ENCODE measurements around the gene MBOAT1.
"Not testable (repeated sequence)": the region's sequence is repeated elsewhere in the genome, so short reads cannot be mapped to it uniquely, and the experiment has no call there.

The MBOAT1 gene

DNA sequence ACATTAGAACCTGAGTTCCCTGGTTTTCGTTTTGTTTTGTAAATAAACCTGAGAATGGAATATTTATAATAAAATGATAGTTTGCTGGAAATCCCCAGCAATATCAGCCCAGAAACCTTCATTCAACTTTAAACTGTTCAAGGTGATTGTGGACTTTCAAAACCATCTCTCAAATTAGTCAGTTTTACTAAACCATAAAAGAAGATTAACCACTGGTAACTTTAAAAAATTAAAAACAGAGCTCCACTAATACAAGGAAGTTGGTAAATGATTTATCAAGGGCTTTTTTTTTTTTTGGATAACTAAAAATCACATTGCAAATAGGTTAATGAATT is 10.0 kb downstream of the MBOAT1 start:
- DNase-seq: no peak

DNA sequence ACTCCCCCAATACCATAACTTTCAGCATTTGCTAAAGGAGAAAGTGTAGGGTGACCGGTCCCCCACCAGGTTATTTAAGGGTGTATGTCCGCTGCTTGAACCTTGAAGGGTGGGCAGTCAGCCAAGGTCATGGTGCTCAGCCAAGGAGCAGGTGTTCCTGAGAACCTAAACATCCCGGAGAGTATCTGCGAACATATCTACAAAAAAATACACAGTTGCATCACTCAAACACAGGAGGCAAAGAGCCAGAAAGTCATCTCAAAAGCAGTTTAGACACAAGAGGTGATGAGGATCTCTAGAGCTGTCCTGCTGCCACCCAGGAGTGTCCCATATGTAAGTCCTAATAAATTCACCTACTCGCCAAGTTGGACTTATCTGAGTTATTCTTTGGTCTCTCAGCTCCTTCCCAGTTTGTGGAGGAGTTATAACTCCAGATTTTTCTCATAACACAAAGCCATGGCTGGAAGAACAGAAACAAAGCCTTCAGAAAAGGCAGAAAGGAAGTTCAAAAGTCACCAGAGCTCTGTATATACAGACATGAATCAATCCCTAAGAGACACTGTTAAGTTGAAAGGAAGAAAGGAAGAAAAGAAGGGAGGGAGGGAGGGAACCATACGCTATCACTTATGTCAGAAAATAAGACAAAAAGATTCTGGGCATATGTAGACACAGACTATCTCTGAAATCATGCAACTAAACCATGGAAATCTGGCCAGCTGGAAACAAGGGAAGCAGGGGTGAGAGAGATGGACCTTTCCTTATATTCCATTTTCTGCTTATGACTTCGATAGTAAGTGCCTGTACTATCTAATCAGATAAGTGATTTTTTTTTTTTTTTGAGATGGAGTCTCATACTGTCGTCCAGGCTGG is 11.3 kb downstream of the MBOAT1 start:
- DNase-seq: no peak

DNA sequence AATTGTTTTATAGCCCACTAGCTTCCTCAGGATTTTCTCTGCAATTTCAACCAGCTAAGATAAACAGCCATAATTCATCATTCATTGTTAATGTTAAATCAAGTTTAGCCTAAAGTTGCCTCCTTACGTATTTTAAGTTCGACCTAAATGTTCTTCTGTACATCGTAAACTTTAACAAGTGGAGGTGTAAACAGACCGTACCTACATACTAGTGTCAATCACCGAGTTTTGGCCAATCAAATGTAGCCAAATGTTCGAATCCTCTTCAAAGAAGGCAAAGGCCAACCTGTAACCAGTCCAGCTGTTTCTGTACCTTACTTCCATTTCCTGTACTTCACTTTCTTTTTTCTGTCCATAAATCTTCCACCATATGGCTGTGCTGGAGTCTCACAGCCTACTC is 13.5 kb downstream of the MBOAT1 start:
- DNase-seq: no peak

DNA sequence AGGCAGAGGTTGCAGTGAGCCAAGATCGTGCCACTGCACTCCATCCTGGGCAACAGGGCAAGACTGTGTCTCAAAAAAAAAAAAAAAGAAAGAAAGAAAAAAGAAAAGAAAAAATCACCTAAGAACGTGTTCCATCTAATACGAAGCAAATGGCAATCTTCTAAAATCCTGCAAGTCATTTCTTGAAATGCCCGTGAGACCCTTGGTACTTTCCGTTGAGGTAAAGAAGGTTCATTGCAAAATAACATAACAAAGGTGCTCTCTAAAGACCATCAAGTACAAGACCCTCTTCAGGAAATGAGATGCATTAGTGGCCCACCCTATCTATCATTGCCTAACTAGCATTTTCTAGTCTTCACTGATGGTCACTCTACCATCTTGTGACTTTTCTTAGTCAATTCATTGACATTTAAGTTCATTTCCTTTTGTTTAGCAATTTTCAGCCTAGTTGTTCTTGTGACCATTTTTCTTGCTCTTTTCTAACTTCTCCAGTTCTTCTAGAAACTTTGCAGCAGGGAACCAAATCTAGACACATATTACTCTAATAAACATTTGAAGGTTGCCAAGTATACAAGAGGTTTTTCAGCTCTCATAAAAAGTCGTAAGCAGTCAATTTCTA is 14.0 kb downstream of the MBOAT1 start:
- no peak for DNase-seq

DNA sequence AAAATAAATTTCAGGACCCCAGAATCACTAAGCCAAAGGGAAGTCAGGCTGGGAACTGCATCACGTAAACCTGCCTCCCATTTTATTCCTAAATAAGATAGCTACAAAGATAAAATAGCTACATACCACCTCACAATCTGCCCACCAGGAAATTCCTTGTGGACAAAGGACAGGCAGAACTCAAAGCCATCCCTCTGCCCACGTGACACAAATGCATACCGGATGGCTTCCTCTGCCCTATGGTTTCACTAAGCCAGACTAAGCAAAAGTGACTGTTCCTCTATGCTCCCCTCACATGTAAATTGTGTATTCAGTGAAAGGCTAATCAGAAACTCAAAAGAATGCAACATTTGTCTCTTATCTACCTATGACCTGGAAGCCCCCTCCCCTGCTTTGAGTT is 15.0 kb downstream of the MBOAT1 start:
- DNase-seq: no peak

DNA sequence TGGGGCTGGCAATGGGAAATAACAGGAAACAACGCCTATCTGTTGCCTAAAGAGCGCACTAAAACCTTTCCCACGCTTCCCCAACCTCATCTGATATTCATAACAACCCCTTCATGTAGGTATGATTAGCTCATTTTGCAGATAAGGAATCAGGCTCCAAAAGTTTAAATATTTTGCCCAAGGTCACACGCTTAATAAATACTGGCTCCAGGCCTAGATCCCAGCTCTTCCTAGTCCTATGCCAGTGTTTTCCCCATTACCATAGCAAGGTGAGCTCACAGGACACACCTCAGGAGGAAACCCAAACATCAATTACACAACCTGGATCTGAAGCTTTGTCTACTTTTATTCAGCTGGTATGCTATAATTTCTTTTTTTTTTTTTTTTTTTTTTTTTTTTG is 19.6 kb downstream of the MBOAT1 start:
- no peak for DNase-seq

DNA sequence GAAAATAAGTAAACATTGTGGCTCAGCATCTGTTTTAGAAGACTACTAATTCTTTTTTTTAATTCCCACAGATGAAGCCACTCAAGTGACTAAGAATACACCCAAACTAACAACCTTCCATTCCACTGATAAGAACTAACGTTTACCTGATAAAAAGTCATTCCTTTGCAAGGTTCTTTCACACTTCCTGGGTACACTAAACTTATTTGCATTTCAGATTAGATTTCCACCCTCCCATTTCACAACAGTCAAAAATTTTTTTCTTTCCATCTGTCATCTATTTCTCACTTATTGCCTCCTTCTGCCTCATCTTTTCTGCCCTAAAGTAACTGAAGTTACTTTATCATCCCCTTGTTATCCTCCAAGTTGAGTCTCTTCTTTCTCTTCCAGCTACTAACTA is 20.3 kb downstream of the MBOAT1 start:
- DNase-seq: no peak

DNA sequence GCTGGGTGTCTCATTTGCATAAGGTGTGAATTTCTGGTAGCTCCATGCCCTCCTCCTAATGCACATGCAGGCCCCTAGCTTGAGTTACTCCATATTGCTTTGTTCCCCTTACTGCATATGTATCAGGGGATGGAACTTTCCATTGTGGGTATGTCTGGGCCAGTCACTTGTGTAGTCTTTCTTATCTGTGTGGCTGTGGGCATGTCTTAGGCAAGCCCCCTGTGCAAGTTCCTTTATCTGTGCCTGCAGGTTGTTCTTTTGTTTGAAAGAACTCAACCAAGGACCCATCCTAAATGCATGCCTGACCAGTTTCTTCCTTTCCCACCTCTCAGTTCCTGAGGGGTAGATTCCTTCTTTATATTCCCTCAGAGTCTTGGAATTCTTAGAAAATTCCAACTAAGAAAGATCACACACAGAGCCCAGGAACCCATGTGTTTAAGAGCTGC is 23.6 kb downstream of the MBOAT1 start:
- DNase-seq: no peak

DNA sequence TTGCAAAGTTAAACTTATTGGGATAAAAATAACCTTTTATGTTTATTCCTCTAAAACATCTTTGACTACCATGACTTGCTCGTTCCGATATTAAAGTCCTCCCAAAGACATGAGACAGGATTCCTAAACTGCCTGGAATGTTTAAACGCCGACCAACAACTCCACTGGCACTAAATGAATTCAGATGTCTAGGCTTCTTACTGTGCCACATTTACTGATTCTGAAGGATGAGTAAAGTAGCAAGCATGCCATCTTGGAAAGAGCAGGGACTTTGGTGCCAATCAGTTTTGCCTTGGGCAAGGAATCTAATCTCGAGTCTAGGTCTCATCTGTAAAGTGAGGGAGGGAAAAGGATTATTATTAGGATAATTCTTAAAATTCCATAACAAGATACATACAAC is 25.3 kb downstream of the MBOAT1 start:
- no peak for DNase-seq

DNA sequence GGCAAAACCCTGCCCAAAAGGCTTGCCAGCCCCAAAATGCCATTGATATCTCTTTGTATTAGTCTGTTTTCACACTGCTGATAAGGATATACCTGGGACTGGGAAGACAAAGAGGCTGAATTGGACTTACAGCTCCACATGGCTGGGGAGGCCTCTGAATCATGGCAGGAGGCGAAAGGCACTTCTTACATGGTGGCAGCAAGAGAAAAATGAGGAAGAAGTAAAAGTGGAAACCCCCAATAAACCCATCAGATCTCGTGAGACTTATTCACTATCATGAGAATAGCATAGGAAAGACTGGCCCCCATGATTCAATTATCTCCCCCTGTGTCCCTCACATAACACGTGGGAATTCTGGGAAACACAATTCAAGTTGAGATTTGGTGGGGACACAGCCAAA is 28.6 kb downstream of the MBOAT1 start:
- no peak for DNase-seq

DNA sequence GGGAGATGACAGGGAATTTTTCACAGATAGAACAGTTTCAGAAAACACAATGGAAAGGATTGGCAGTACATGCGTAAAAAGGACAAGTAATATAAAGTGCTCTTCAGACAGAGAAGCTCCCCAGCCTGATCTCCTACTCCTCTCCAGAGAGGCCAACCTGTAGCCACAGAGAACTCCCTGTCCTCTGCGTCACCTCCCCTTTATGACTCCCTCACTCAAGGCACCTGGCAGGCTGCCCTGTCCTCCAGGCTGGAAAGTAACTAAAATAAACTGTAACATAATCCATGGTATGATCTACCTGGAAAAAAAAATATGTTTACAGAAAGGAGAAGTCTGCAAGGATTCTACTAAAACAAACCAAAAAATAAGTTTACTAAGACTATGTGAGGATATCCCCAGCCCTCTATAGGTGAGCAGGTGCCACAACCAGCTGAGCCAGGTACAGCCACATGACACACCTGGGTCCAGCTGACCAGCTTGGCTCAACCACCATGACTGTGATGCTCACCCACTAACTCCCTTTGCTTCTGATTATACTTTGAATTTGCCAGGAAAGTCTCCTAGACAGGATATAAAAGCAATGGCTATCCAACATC is 29.2 kb downstream of the MBOAT1 start:
- DNase-seq: no peak

DNA sequence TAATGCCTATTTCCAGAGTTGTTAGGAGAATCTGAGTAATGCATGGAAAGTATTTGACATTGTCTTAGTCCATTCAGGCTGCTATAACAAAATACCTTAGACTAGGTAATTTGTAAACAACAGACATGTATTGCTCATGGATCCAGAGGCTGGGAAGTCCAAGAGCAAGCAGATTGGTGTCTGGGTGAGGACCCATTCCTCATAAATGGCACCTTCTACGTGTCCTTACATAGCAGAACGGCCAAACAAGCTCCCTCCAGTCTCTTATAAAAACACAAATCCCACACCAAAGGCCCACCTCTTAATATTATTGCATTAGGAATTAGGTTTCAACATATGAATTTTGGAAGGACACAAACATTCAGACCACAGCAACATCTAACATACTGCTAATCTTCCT is 30.2 kb downstream of the MBOAT1 start:
- DNase-seq: no peak

DNA sequence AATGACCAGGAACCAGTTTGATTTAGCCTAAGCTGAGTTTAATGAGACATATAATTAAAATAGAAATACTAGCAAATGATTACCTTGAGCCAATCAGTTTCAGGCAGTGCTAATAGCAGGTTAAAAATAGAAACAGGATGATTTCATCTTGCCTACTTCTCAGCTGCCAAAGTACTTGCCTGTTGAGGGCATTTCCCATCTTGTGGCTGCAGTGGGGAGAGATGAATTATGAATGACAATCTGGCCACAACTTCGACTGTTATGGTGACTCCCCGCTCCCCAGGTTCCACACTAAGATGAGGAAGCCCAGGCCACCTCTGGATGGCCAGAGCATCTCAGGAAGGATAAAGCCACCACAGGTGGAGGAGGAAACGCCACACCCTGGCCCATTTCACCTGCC is 31.3 kb downstream of the MBOAT1 start:
- no peak for DNase-seq

DNA sequence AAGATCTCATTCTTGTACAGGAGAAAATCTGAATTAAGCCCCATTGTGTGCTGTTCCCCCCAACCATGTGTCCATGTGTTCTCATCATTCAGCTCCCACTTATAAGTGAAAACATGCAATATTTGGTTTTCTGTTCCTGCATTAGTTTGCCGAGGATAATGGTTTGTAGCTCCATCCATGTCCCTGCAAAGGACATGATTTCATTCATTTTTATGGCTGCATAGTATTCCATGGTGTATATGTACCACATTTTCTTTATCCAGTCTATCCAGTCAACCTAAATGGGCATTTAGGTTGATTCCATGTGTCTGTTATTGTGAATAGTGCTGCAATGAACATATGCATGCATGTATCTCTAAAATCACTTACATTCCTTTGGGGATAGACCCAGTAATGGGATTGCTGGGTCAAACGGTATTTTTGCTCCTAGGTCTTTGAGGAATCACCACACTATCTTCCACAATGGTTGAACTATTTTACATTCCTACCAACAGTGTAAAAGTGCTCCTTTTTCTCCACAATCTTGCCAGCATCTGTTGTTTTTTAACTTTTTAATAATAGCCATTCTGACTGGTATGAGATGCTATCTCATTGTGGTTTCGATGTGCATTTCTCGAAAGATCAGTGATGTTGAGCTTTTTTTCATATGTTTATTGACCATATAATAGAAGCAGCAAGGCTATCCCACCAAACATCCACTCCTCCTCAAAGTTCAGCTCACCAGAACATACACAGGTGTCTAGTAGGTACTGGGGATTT is 32.8 kb downstream of the MBOAT1 start:
- DNase-seq: not testable (repeated sequence)

DNA sequence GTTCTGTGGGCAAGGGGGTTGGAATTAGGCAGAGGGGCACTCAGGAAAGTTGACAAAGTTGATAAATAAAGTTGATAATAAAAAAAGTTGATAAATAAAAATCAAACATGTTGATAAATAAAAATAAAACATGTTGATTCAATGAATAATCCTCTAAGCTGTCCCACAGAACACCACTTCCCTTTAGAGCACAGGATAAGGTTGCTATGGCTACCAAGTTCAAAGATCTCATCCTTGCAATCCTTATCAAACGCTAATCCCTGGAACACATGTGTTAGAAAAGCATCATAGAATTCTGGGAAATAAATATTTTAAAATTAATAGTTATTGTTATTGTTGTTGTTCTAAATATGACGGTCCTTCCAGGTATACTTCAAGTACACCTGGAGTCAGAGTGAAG is 33.9 kb downstream of the MBOAT1 start:
- DNase-seq: no peak

DNA sequence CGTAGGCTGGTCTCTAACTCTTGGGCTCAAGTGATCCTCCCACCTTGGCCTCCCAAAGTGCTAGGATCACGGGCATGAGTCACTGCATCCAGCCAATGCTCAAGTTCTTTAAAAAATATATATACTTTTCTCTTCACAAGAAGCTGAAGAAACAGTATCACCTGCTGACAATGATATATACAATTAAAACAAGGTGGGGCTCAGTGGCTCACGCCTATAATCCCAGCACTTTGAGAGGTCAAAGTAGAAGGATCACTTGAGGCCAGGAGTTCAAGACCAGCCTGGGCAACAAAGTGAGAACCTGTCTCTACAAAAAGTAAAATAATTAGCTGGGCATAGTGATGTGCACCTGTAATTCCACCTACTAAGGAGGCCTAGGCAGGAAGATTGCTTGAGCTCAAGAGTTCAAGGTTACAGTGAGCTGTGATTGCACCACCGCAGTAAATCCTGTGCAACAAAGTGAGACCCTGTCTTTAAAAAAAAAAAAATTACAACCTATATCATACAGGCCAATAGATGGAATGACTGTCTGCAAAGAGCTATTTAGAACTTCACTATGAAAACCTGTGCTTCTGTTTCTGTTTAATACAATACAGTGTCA is 36.4 kb downstream of the MBOAT1 start:
- no peak for DNase-seq

DNA sequence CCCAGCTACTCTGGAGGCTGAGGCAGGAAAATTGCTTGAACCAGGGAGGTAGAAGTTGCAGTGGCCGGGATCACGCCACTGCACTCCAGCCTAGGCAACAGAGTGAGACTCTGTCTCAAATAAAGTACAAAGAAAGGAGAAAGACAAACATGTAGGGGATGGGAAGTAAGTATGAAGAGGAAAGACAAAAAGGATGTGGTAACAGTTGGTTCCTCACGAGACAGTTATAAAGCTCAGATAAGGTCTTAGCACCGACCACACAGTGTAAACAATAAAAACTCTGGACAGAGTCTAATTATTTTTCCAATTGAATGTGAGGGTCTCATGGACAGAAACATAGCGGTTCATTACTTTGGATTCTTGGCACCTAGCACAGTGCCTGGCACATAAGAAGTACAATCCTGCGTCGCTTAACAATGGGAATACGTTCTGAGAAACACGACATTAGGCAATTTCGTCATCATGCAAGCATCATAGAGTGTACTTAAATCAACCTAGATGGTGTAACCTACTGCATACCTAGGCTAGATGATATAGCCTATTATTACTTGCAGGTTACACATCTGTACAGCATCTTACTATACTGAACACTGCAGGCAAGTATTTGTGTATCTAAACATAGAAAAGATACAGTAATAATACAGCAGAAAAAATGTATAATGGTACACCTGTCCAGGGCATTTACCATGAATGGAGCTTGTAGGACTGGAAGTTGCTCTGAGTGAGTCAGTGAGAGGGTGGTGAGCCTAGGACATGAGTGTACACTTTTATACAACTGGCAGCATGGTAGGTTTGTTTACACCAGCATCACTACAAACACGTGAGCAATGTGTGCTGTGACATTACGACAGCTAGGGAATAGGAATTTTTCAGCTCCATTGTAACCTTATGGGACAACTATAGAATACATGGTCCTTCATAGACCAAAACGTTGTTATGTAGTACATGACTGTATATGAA is 38.2 kb downstream of the MBOAT1 start:
- DNase-seq: no peak

DNA sequence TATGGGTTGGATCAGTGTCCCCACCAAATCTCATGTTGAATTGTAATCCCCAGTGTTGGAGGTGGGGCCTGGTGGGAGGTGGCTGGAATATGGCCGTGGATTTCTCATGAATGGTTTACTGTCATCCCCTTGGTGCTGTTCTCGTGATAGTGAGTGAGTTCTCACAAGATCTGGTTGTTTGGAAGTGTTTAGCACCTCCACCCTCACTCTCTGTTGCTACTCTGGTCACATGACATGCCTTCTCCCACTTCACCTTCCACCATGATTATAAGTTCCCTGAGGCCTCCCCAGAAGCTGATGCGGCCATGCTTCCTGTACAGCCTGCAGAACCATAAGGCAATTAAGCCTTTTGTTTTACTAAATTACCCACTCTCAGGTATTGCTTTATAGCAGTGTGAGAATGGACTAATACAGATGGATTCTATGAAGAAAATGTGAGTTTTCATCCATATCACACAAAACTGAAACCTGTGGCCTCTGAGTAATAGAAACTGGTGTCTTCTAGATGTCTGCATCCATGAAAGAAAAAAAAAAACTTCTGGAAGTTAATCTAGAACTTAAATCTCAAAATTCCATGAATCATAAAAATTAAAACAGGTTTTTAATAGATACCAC is 39.3 kb downstream of the MBOAT1 start:
- DNase-seq: no peak

DNA sequence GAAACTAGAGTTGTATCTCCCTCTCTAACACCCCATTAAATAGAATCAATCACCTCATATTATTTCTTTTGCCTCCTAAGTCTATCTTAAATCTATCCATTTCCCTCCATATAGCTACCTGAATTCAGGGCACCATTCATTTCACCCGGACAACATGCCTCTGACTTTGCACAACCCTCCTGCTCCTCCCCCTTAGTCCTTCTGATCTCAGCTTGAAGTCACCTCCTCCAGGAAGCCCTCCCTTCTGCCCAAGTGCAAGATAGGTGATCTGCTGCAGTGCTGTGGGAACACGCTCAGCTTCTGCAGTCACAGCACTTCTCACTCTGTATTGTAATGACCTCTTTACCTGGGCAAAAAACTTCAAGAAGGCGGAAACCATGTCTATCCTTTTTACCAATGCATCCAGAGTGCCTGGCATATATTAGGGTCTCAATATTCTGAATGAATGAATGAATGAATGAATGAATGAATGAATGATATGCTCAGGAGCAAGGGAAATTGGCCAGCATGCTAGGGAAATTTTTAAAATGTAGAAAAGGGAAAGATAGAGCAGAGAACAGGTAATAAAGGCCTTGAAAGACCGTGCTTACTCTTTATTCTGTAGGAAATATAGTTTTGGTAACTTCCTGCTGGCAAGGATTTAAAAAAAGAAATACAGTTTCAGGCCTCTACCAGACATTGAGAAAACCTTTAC is 41.7 kb downstream of the MBOAT1 start:
- DNase-seq: no peak

DNA sequence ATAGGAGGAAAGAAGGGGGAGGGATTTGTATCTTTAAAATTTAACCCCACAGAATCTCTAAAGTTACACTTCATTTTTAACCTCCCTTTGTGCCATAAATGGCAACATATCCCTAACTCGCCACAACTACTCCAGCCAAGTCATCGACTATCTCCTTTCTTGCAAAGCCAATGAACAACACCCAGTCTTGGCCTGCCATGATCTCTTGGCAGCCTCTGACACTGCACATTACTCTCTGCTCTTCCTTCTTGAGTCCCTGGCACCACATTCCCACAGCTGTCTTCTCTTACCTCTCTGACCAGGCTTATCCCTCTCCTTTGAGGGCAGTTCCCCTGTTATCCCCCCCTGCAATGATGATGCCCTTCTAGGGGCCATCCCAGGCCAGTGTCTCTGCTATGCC is 42.5 kb downstream of the MBOAT1 start:
- no peak for DNase-seq

DNA sequence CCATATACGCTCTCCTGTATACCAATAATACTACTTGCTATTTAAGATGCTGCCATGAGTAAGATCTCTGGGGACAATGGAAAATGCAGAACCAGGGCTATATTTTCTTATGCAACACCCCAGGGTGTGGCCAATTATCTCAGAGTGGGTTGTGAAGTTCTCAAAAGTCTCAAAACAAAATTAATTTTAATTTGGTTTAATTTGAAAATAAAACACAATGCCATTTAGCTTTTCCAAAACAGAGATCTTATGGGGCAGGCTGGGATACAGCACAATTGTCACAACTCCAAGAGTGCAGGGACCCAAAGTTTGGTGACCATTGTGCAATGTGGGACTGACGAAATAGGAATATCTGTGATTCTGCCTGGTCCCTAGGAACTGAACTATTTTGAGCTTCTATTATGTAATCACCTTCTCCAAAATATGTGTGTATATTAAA is 43.1 kb downstream of the MBOAT1 start:
- DNase-seq: no peak
